KMS-11 (cell line): ENCODE measurements around the gene DUSP11.

Experiments used
- H2AFZ ChIP-seq: fragments of 200-600 bp; sonication (generic); 2 replicates; pipeline ENCODE4 v1.6.1; 2016; ENCODE audit warnings: antibody characterized with exemption, mixed run types, low read depth
- H3K27ac ChIP-seq: fragments of 200-600 bp; sonication (generic); 2 replicates; pipeline ENCODE4 v1.6.1; 2016; ENCODE audit warnings: mild to moderate bottlenecking, mixed run types
- H3K27me3 ChIP-seq: fragments of 200-600 bp; sonication (generic); 2 replicates; pipeline ENCODE4 v1.6.1; 2017; ENCODE audit warnings: mild to moderate bottlenecking, low read depth, mixed run types, moderate library complexity; ENCODE audit not compliant: insufficient read depth
- H3K36me3 ChIP-seq: fragments of 200-600 bp; sonication (generic); 2 replicates; pipeline ENCODE4 v1.6.1; 2017; ENCODE audit warnings: mild to moderate bottlenecking, mixed run types; ENCODE audit not compliant: insufficient read depth
- H3K4me1 ChIP-seq: fragments of 200-600 bp; sonication (generic); 2 replicates; pipeline ENCODE4 v1.6.1; 2016; ENCODE audit warnings: mild to moderate bottlenecking, low read depth, mixed run types; ENCODE audit not compliant: poor library complexity, severe bottlenecking
- H3K4me2 ChIP-seq: fragments of 200-600 bp; sonication (generic); 2 replicates; pipeline ENCODE4 v1.7.0; 2016; ENCODE audit warnings: mild to moderate bottlenecking, mixed run types
- H3K4me3 ChIP-seq: fragments of 200-600 bp; sonication (generic); IDR thresholded peaks from 2 replicates; pipeline ENCODE4 v1.6.1; 2017; ENCODE audit warnings: low read depth, low read length, mixed read lengths; ENCODE audit not compliant: insufficient read depth
- H3K79me2 ChIP-seq: fragments of 200-600 bp; sonication (generic); 2 replicates; pipeline ENCODE4 v1.6.1; 2016; ENCODE audit warnings: low read depth, mixed run types; ENCODE audit not compliant: insufficient read depth
- H3K9ac ChIP-seq: fragments of 200-600 bp; sonication (generic); 2 replicates; pipeline ENCODE4 v1.6.1; 2016; ENCODE audit warnings: mild to moderate bottlenecking, mixed run types
- H4K20me1 ChIP-seq: fragments of 200-600 bp; sonication (generic); 2 replicates; pipeline ENCODE4 v1.6.1; 2016; ENCODE audit warnings: mild to moderate bottlenecking, mixed run types; ENCODE audit not compliant: insufficient read depth
- TF ChIP-seq, protein P1 (sequence below): fragments of 200-600 bp; sonication (generic); conservative IDR thresholded peaks from 2 replicates; pipeline ENCODE4 v1.6.1; 2017; ENCODE audit warnings: low read depth, mild to moderate bottlenecking, antibody characterized with exemption, low read length, moderate library complexity, mixed read lengths

DUSP11 gene

DNA sequence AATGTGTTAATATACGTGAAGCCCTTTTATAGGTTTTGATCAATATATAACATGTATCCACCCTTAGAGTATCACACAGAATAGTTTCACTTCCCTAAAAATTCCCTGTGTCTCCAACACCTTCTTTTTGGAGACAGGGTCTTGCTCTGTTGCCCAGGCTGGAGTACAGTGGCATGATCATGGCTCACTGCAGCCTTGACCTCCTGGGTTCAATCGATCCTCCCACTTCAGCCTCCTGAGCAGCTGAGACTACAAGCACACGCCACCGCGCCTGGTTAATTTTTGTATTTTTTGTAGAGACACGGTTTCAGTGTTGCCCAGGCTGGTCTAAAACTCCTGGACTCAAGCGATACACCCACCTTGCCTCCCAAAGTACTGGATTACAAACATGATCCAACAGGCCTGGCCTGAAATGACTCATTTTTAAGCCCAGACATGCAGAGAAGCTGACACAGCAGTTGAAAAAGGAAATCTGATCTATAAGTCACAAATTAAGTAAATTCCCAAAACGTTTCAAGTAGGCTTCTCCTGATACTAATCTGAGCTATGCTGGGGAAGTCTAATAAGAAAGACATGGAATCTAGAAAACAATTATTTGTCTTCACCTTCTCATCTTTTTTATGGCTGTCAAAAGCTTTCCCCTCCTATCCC lies 2.9 kb downstream of the DUSP11 start:
- TF ChIP-seq, protein P1, sequence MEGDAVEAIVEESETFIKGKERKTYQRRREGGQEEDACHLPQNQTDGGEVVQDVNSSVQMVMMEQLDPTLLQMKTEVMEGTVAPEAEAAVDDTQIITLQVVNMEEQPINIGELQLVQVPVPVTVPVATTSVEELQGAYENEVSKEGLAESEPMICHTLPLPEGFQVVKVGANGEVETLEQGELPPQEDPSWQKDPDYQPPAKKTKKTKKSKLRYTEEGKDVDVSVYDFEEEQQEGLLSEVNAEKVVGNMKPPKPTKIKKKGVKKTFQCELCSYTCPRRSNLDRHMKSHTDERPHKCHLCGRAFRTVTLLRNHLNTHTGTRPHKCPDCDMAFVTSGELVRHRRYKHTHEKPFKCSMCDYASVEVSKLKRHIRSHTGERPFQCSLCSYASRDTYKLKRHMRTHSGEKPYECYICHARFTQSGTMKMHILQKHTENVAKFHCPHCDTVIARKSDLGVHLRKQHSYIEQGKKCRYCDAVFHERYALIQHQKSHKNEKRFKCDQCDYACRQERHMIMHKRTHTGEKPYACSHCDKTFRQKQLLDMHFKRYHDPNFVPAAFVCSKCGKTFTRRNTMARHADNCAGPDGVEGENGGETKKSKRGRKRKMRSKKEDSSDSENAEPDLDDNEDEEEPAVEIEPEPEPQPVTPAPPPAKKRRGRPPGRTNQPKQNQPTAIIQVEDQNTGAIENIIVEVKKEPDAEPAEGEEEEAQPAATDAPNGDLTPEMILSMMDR, result no peak
- H3K27me3 ChIP-seq, result no peaks in the 10 kb centered on the region
- no peak overlapping the region for H2AFZ ChIP-seq
- H3K9ac ChIP-seq, result no peak overlapping the region
- no peak overlapping the region for H3K4me3 ChIP-seq
- no peak overlapping the region for H3K4me2 ChIP-seq
- H3K79me2 ChIP-seq, result peaks cover 18% of the 10 kb centered on the region
- no peaks in the 10 kb centered on the region; the same call in 1 of the 2 replicates for H3K36me3 ChIP-seq
- no peaks in the 10 kb centered on the region for H4K20me1 ChIP-seq
- peaks cover 18% of the 10 kb centered on the region for H3K4me1 ChIP-seq
- H3K27ac ChIP-seq, result no peak overlapping the region

DNA sequence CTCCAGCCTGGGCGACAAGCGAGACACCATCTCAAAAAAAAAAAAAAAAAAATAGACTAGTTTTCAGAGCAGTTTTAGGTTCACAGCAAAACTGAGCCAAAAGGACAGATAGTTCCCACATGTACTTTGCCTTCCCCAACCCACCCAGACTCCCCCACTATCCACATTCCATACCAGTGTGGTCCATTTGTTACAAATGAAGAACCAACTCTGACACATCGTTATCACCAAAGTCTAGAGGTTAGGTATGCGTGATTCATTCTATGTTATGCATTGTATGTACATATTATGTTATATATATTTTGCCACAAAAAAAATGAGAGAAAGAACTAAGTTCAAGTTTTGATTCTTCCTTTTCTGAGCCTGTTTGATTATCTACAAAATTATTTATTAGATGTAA lies 3.5 kb downstream of the DUSP11 start:
- H2AFZ ChIP-seq, result no peak overlapping the region
- H3K27ac ChIP-seq, result no peak overlapping the region
- no peaks in the 10 kb centered on the region for H3K27me3 ChIP-seq
- H3K4me2 ChIP-seq, result no peak overlapping the region
- peaks cover 18% of the 10 kb centered on the region for H3K4me1 ChIP-seq
- H3K36me3 ChIP-seq, result no peaks in the 10 kb centered on the region; the same call in 1 of the 2 replicates
- no peak overlapping the region for H3K4me3 ChIP-seq
- H3K9ac ChIP-seq, result no peak overlapping the region
- H4K20me1 ChIP-seq, result no peaks in the 10 kb centered on the region
- TF ChIP-seq, protein P1, result no peak
- H3K79me2 ChIP-seq, result peaks cover 18% of the 10 kb centered on the region

DNA sequence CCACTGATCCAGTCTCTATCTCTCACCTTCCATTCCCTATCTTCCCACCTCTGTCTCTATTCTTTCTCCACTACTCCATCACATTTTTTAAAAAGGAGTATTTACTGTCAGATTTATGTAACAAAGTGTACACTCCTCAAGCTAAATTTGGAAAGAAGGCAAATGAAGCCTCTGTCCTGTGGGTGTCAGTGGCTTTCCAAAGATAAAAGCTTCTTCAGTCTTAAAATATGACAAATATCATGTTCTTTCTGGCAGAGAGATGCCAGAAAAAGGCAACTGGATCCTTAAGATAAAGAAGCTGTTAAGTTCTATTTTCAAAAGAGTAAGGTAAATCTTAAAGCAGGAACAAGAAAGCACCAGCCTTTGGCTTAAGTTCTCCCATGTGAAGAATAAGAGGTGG lies 7.1 kb downstream of the DUSP11 start:
- Histone ChIP-seq H3K79me2 (no peaks in the 10 kb centered on the region), H4K20me1 (no peaks in the 10 kb centered on the region), H3K27me3 (no peaks in the 10 kb centered on the region), H3K27ac (no peak overlapping the region), H3K36me3 (no peaks in the 10 kb centered on the region; the same call in 1 of the 2 replicates), H3K4me3 (no peak overlapping the region), H3K4me1 (no peaks in the 10 kb centered on the region), H3K4me2 (no peak overlapping the region), H2AFZ (no peak overlapping the region), H3K9ac (no peak overlapping the region)
- TF ChIP-seq, protein P1, result no peak

DNA sequence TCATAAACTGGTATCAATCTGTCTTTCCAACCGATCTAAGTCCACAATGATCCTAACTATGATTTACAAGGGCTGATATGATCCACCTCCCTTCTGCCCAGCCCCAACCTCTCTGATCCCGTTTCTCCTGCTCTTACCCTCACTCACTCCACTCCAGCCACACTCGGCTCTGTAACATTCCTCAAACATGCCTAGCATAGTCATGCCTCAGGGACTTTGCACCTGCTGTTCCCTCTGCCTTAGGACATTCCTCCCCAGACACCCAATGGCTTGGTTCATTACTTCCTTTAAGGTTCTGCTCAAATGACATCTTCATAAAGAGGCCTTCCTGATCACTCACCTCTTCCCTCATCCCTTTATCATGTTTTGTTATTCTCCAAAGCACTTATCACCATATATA lies 9.2 kb downstream of the DUSP11 start:
- H3K9ac ChIP-seq, result no peak overlapping the region
- H3K4me2 ChIP-seq, result no peak overlapping the region
- TF ChIP-seq, protein P1, result no peak
- H3K79me2 ChIP-seq, result no peaks in the 10 kb centered on the region
- no peak overlapping the region for H2AFZ ChIP-seq
- H3K36me3 ChIP-seq, result peaks cover 9% of the 10 kb centered on the region; the same call in 1 of the 2 replicates
- H3K27ac ChIP-seq, result no peak overlapping the region
- H3K27me3 ChIP-seq, result no peaks in the 10 kb centered on the region
- no peak overlapping the region for H3K4me3 ChIP-seq
- no peaks in the 10 kb centered on the region for H4K20me1 ChIP-seq
- H3K4me1 ChIP-seq, result no peaks in the 10 kb centered on the region
